Measurements from ENCODE around the gene SLC29A1.

DNA sequence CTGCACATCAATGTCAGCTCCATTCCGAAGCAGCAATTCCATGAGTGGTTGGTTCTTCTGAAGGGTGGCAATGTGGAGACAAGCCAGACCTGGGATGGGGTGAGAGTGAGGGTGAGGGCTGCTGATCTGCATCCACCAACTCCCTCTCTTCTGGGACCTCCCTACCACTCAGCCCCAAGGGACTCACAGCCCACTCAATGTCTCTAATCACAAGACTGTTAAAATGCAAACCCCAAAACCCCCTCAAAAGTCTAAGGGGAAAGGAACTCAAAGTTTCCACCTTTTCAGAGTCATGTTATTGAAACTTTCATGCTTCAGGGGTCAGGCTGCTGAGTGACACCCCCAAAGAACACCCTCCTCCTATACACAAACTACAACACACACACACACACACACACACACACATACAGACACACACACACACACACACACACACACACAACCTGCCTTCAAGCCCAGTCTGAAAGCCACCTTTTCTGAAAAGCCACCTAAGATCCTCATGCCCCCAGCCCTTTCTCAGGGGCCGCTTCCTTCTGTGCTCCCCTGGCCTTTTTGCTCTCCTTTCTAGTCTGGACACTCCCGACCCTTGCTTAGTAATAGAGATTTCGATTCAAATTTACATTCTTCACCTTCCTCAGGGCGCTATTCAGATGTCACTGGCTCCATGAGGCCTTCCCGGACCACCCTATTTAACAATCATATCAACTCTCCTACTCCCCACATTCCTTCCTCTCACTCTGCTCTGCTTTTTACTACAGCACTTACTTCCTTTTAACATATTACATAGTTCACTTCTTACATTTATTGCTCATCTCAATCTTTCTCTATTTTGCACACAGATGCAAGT, 37.3 kb downstream of the SLC29A1 start:
- no peak for TF ChIP-seq EZH2 (IDR thresholded peaks at IDR 0.05; ENCODE audit: borderline replicate concordance, low read depth, low read length, poor library complexity, severe bottlenecking)
- TF ChIP-seq, protein P1, sequence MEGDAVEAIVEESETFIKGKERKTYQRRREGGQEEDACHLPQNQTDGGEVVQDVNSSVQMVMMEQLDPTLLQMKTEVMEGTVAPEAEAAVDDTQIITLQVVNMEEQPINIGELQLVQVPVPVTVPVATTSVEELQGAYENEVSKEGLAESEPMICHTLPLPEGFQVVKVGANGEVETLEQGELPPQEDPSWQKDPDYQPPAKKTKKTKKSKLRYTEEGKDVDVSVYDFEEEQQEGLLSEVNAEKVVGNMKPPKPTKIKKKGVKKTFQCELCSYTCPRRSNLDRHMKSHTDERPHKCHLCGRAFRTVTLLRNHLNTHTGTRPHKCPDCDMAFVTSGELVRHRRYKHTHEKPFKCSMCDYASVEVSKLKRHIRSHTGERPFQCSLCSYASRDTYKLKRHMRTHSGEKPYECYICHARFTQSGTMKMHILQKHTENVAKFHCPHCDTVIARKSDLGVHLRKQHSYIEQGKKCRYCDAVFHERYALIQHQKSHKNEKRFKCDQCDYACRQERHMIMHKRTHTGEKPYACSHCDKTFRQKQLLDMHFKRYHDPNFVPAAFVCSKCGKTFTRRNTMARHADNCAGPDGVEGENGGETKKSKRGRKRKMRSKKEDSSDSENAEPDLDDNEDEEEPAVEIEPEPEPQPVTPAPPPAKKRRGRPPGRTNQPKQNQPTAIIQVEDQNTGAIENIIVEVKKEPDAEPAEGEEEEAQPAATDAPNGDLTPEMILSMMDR (conservative IDR thresholded peaks at IDR 0.05; ENCODE audit: low read depth, low read length), result no peak

All from A673 (cell line).